Stimulated activated CD8-positive, alpha-beta memory T cell treated with anti-CD3 and anti-CD28 coated beads, Interleukin-15, amount 100 ng/mL, for 24 hours (primary cell): ENCODE measurements around the gene EEF1E1.
"Not testable (repeated sequence)": the region's sequence is repeated elsewhere in the genome, so short reads cannot be mapped to it uniquely, and the experiment has no call there.

Source experiments
- DNase-seq: peaks from one replicate; pipeline ENCODE4 v3.0.0-alpha.2; 2020; ENCODE audit warnings: low read depth

The EEF1E1 gene

GRCh38 chr6:8063761-8064637 is 38.3 kb downstream of the EEF1E1 start, which contains the start of gene BLOC1S5:
BLOC1S5 (minus strand) TSS chr6:8064389; CDS start chr6:8064376, 13 bp downstream.
- peak; percentile 95 for DNase-seq

- DNase-seq: no peak
Observed at GRCh38 chr6:8061736-8062135, 40.6 kb downstream of the EEF1E1 start.

DNA sequence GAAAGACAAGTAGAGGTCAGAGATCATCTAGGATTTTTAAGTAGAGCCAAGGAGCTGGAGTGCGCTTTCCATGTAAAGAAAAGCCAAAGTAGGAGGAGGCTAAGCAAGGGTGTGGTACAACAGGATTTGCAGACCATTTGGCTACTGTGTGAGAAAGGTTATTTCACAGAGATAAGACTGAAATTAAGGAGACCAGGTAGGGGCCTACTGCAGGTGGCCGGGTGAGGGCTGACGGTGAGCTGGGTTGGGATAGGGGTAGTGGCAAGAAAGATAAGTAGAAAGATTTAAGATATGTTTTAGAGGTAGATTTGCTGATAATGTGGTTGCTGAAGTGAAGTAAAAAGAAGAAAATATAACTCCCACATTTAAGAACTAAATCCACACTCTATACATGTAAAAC is 42.0 kb downstream of the EEF1E1 start:
- no peak for DNase-seq

DNA sequence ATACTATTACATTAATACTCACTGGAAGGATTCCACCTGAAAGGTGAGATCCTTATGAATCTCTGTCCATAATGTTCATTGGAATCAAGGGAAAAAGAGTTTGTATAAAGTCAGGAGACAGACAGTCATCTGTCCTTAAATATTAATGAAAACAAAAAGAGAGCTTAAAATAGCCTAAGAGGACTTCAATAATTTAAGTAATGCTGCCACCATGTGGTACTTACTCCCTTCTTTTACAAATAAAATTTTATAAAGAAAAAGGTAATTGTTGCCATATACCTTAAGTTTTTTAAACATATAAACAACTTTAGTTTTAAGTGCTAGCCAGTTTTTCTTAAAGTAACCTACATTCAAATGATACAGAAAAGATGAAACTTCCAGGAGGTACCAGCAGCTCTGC is 43.2 kb downstream of the EEF1E1 start:
- DNase-seq: no peak

GRCh38 chr6:8057793-8058192 is 44.6 kb downstream of the EEF1E1 start:
- no peak for DNase-seq

DNA sequence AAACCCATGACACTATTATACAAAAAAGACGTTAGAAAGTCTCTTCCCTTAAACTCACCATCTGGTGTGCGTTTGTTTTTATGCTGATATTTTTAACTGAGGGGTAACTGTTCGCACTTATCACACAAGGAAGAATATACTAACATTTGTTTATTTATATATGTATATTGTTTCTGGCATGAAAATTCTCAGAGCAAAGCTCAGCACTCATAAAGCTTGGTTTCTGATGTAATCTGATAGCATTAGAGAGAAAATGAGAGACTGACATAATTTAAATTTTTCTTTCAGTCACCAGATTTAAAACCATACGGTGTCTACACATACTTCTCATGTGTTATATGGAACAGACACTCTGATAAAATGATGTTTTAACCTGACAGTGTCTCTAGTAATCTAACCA is 45.1 kb downstream of the EEF1E1 start:
- DNase-seq: no peak

- no peak for DNase-seq
Observed at GRCh38 chr6:8054276-8054675, 48.1 kb downstream of the EEF1E1 start.

GRCh38 chr6:8047541-8048292 is 54.6 kb downstream of the EEF1E1 start:
- no peak for DNase-seq

GRCh38 chr6:8045769-8046168 is 56.6 kb downstream of the EEF1E1 start:
- not testable (repeated sequence) for DNase-seq

GRCh38 chr6:8043221-8043620 is 59.1 kb downstream of the EEF1E1 start:
- no peak for DNase-seq

GRCh38 chr6:8041913-8042583 is 60.3 kb downstream of the EEF1E1 start:
- DNase-seq: no peak

- DNase-seq: not testable (repeated sequence)
Observed at GRCh38 chr6:8034107-8034506, 68.2 kb downstream of the EEF1E1 start.

- no peak for DNase-seq
Observed at GRCh38 chr6:8030920-8031319, 71.4 kb downstream of the EEF1E1 start.
